WTC11 (cell line): ENCODE results near the gene MORN4. TPM values are rescaled to one million over a fixed set of nuclear protein-coding genes. Genes with fewer than 3 reads are reported as not detected.

ENCODE experiments used
- ATAC-seq: fragments of 200-7000 bp; cut with Tn5 transposase; 2 replicates; pipeline ENCODE4 v1.10.0; 2021; ENCODE audit warnings: mild to moderate bottlenecking, moderate library complexity
- CTCF ChIA-PET: fragments of 300-600 bp; sonication (Branson Sonifier 250); formaldehyde crosslinking; loops from one replicate; lab custom pipeline; 2021; ENCODE audit warnings: antibody characterized with exemption; lab: Charles Lee
- POLR2A ChIA-PET: fragments of 350-600 bp; sonication (Branson Sonifier 250); formaldehyde crosslinking; loops from one replicate; lab custom pipeline; 2021; ENCODE audit warnings: antibody characterized with exemption; lab: Charles Lee
- DNase-seq: peaks from one replicate; pipeline ENCODE4 v3.0.0; 2021; ENCODE audit warnings: low spot score
- H3K27ac Mint-ChIP-seq: 2 replicates; pipeline ENCODE4 v1.8.0; 2021; ENCODE audit warnings: mixed read lengths
- H3K27me3 Mint-ChIP-seq: 2 replicates; pipeline ENCODE4 v1.8.0; 2021; ENCODE audit warnings: low read depth, mild to moderate bottlenecking, moderate library complexity, mixed read lengths
- H3K36me3 Mint-ChIP-seq: 2 replicates; pipeline ENCODE4 v1.8.0; 2021; ENCODE audit warnings: mixed read lengths
- H3K4me1 Mint-ChIP-seq: 2 replicates; pipeline ENCODE4 v1.8.0; 2022; ENCODE audit warnings: mixed read lengths
- H3K4me3 Mint-ChIP-seq: 2 replicates; pipeline ENCODE4 v1.8.0; 2021; ENCODE audit warnings: mild to moderate bottlenecking, moderate library complexity, mixed read lengths
- H3K9me3 Mint-ChIP-seq: 2 replicates; pipeline ENCODE4 v1.8.0; 2021; ENCODE audit warnings: mixed read lengths
- FOXJ3 ChIP-seq: sonication (generic); formaldehyde crosslinking; IDR thresholded peaks from 2 replicates; pipeline ENCODE4 v1.9.0; 2021; ENCODE audit warnings: missing genetic modification reagents, mild to moderate bottlenecking, borderline replicate concordance
- JAZF1 ChIP-seq: fragments of 250-450 bp; sonication (Bioruptor Pico); IDR thresholded peaks from 2 replicates; pipeline ENCODE4 v1.9.0; 2021; ENCODE audit warnings: moderate library complexity, mild to moderate bottlenecking, inconsistent platforms
- TCF7 ChIP-seq: sonication (generic); formaldehyde crosslinking; IDR thresholded peaks from 2 replicates; pipeline ENCODE4 v1.8.0; 2022; ENCODE audit warnings: mild to moderate bottlenecking, low read depth, missing genetic modification reagents, moderate library complexity
- total RNA-seq: library from RNA; stranded (reverse); gene quantifications from 3 replicates; pipeline ENCODE4 v1.2.3, GENCODE V29; 2021
- TF ChIP-seq, protein P1 (sequence below): fragments of 250-450 bp; sonication (Bioruptor Pico); IDR thresholded peaks from 2 replicates; pipeline ENCODE4 v1.9.0; 2021; ENCODE audit warnings: mild to moderate bottlenecking, borderline replicate concordance
- TF ChIP-seq, protein P2 (sequence below): sonication (generic); formaldehyde crosslinking; IDR thresholded peaks from 2 replicates; pipeline ENCODE4 v1.8.0; 2022; ENCODE audit warnings: missing genetic modification reagents
- TF ChIP-seq, protein P3 (sequence below): fragments of 250-450 bp; sonication (Bioruptor Pico); IDR thresholded peaks from 2 replicates; pipeline ENCODE4 v2.1.2; 2022; ENCODE audit warnings: mild to moderate bottlenecking, moderate library complexity
- TF ChIP-seq, protein P4 (sequence below): fragments of 250-450 bp; sonication (Bioruptor Pico); conservative IDR thresholded peaks from 2 replicates; pipeline ENCODE4 v1.9.0; 2021; ENCODE audit warnings: mild to moderate bottlenecking
- TF ChIP-seq, protein P5 (sequence below): fragments of 200-600 bp; IDR thresholded peaks from 2 replicates; pipeline ENCODE4 v1.8.0; 2022; ENCODE audit warnings: antibody characterized with exemption
- TF ChIP-seq, protein P6 (sequence below): fragments of 250-450 bp; sonication (Bioruptor Pico); IDR thresholded peaks from 2 replicates; pipeline ENCODE4 v1.8.0; 2021; ENCODE audit warnings: mild to moderate bottlenecking
- TF ChIP-seq, protein P7 (sequence below): fragments of 250-450 bp; sonication (Bioruptor Pico); IDR thresholded peaks from 2 replicates; pipeline ENCODE4 v1.9.0; 2021; ENCODE audit warnings: mild to moderate bottlenecking

Gene MORN4
- total RNA-seq, 1 experiment from 2014 or later = 21.8 TPM

DNA sequence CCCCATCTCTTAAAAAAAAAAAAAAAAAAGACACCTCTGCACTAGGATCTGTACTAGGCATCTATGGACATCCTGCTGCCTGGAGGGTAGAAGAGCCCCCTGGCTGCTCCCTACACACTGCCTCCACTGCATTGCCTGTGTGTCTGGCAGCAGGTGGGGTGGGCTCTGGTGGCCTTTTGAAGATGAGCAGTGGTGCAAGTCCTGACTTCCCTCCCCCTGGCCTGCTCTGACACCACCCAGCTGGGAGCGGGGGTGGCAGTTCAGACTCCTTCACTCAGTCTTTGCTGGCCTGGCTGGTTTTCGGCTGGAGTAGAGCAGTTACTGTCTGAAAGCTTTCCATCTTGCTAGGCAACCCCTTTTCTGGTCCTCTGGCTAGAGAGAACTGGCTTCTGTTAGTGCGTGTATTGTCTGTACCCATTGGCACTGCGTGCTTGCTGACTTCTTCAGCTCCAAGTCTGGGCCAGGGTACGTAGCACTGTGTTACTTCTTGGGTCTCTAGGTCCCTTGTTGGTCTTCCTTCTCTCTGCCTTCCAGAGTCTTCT is 26.1 kb downstream of the MORN4 start:
- no peak for ATAC-seq
- no peaks in the 10 kb centered on the region for H3K27me3 Mint-ChIP-seq
- H3K4me3 Mint-ChIP-seq = no peak overlapping the region
- TF ChIP-seq, protein P1, sequence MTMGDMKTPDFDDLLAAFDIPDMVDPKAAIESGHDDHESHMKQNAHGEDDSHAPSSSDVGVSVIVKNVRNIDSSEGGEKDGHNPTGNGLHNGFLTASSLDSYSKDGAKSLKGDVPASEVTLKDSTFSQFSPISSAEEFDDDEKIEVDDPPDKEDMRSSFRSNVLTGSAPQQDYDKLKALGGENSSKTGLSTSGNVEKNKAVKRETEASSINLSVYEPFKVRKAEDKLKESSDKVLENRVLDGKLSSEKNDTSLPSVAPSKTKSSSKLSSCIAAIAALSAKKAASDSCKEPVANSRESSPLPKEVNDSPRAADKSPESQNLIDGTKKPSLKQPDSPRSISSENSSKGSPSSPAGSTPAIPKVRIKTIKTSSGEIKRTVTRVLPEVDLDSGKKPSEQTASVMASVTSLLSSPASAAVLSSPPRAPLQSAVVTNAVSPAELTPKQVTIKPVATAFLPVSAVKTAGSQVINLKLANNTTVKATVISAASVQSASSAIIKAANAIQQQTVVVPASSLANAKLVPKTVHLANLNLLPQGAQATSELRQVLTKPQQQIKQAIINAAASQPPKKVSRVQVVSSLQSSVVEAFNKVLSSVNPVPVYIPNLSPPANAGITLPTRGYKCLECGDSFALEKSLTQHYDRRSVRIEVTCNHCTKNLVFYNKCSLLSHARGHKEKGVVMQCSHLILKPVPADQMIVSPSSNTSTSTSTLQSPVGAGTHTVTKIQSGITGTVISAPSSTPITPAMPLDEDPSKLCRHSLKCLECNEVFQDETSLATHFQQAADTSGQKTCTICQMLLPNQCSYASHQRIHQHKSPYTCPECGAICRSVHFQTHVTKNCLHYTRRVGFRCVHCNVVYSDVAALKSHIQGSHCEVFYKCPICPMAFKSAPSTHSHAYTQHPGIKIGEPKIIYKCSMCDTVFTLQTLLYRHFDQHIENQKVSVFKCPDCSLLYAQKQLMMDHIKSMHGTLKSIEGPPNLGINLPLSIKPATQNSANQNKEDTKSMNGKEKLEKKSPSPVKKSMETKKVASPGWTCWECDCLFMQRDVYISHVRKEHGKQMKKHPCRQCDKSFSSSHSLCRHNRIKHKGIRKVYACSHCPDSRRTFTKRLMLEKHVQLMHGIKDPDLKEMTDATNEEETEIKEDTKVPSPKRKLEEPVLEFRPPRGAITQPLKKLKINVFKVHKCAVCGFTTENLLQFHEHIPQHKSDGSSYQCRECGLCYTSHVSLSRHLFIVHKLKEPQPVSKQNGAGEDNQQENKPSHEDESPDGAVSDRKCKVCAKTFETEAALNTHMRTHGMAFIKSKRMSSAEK (CRISPR knock-in tag) = no peak
- TF ChIP-seq, protein P2, sequence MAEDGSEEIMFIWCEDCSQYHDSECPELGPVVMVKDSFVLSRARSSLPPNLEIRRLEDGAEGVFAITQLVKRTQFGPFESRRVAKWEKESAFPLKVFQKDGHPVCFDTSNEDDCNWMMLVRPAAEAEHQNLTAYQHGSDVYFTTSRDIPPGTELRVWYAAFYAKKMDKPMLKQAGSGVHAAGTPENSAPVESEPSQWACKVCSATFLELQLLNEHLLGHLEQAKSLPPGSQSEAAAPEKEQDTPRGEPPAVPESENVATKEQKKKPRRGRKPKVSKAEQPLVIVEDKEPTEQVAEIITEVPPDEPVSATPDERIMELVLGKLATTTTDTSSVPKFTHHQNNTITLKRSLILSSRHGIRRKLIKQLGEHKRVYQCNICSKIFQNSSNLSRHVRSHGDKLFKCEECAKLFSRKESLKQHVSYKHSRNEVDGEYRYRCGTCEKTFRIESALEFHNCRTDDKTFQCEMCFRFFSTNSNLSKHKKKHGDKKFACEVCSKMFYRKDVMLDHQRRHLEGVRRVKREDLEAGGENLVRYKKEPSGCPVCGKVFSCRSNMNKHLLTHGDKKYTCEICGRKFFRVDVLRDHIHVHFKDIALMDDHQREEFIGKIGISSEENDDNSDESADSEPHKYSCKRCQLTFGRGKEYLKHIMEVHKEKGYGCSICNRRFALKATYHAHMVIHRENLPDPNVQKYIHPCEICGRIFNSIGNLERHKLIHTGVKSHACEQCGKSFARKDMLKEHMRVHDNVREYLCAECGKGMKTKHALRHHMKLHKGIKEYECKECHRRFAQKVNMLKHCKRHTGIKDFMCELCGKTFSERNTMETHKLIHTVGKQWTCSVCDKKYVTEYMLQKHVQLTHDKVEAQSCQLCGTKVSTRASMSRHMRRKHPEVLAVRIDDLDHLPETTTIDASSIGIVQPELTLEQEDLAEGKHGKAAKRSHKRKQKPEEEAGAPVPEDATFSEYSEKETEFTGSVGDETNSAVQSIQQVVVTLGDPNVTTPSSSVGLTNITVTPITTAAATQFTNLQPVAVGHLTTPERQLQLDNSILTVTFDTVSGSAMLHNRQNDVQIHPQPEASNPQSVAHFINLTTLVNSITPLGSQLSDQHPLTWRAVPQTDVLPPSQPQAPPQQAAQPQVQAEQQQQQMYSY = no peak
- no peak for TF ChIP-seq JAZF1 (CRISPR knock-in tag)
- TF ChIP-seq, protein P3, sequence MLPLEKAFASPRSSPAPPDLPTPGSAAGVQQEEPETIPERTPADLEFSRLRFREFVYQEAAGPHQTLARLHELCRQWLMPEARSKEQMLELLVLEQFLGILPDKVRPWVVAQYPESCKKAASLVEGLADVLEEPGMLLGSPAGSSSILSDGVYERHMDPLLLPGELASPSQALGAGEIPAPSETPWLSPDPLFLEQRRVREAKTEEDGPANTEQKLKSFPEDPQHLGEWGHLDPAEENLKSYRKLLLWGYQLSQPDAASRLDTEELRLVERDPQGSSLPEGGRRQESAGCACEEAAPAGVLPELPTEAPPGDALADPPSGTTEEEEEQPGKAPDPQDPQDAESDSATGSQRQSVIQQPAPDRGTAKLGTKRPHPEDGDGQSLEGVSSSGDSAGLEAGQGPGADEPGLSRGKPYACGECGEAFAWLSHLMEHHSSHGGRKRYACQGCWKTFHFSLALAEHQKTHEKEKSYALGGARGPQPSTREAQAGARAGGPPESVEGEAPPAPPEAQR (CRISPR knock-in tag) = no peak
- TF ChIP-seq, protein P4, sequence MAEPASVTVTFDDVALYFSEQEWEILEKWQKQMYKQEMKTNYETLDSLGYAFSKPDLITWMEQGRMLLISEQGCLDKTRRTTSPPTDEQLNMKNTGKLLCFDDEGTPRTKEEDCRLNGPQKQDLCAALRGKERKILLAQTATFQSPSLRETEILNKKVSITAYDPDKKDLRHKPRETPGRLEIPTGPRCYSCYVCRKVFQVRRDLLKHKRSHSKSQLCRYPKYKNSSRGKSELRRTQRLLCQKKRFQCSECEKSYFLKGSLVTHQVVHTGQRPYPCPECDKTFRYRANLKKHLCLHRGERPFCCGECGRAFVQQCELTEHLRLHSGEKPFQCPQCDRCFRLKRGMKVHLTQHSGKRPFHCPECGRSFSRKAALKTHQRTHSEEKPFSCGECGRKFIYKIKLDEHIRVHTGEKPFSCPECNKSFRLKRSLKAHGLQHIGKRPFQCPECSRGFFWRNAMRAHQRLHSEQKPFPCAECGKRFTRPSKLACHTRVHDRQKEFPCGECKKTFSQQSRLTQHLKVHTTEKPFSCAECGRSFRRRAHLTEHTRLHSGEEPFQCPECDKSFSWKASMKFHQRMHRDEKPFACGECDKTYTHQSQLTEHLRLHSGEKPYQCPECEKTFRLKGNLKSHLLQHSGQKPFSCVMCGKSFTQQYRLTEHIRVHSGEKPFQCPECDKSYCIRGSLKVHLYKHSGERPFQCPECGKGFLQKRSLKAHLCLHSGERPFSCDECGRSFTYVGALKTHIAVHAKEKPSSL (CRISPR knock-in tag) = no peak
- TF ChIP-seq, protein P5, sequence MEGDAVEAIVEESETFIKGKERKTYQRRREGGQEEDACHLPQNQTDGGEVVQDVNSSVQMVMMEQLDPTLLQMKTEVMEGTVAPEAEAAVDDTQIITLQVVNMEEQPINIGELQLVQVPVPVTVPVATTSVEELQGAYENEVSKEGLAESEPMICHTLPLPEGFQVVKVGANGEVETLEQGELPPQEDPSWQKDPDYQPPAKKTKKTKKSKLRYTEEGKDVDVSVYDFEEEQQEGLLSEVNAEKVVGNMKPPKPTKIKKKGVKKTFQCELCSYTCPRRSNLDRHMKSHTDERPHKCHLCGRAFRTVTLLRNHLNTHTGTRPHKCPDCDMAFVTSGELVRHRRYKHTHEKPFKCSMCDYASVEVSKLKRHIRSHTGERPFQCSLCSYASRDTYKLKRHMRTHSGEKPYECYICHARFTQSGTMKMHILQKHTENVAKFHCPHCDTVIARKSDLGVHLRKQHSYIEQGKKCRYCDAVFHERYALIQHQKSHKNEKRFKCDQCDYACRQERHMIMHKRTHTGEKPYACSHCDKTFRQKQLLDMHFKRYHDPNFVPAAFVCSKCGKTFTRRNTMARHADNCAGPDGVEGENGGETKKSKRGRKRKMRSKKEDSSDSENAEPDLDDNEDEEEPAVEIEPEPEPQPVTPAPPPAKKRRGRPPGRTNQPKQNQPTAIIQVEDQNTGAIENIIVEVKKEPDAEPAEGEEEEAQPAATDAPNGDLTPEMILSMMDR = no peak
- TF ChIP-seq, protein P6, sequence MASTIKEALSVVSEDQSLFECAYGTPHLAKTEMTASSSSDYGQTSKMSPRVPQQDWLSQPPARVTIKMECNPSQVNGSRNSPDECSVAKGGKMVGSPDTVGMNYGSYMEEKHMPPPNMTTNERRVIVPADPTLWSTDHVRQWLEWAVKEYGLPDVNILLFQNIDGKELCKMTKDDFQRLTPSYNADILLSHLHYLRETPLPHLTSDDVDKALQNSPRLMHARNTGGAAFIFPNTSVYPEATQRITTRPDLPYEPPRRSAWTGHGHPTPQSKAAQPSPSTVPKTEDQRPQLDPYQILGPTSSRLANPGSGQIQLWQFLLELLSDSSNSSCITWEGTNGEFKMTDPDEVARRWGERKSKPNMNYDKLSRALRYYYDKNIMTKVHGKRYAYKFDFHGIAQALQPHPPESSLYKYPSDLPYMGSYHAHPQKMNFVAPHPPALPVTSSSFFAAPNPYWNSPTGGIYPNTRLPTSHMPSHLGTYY (CRISPR knock-in tag) = no peak
- no peak for TF ChIP-seq FOXJ3 (CRISPR knock-in tag)
- no peak for TF ChIP-seq TCF7
- TF ChIP-seq, protein P7, sequence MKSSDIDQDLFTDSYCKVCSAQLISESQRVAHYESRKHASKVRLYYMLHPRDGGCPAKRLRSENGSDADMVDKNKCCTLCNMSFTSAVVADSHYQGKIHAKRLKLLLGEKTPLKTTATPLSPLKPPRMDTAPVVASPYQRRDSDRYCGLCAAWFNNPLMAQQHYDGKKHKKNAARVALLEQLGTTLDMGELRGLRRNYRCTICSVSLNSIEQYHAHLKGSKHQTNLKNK (CRISPR knock-in tag) = no peak
- TF ChIP-seq, all 79 proteins: peak for 0
- peaks cover 10% of the 10 kb centered on the region for H3K4me1 Mint-ChIP-seq
- no peak for DNase-seq
- no peaks in the 10 kb centered on the region for H3K36me3 Mint-ChIP-seq
- POLR2A ChIA-PET = no interaction called here
- CTCF ChIA-PET = interaction anchor here (1.7 to 2.1 kb wide), 2 partner anchors 35 to 67 kb away, joined by 4 to 6 read pairs; partner anchors contain the start of gene ANKRD2
- no peak overlapping the region; the same call in 1 of the 2 replicates for H3K27ac Mint-ChIP-seq
- no peaks in the 10 kb centered on the region for H3K9me3 Mint-ChIP-seq
